GM03348 (cell line): ENCODE results near the gene SLC2A4.
A peak's percentile ranks its signal among the peaks of the same experiment; 100 is the strongest.
"Not testable (repeated sequence)": the region's sequence is repeated elsewhere in the genome, so short reads cannot be mapped to it uniquely, and the experiment has no call there.

Experiments used
- DNase-seq: peaks from one replicate; pipeline ENCODE4 v3.0.0; 2012; ENCODE audit warnings: low spot score

Gene SLC2A4

GRCh38 chr17:7281074-7281952, at the start of gene SLC2A4:
SLC2A4 (plus strand) TSS chr17:7281718; CDS start chr17:7281935, 217 bp downstream.
- DNase-seq: peak; percentile 96

GRCh38 chr17:7232114-7232513, 49.4 kb upstream of the SLC2A4 start:
- DNase-seq: no peak

DNA sequence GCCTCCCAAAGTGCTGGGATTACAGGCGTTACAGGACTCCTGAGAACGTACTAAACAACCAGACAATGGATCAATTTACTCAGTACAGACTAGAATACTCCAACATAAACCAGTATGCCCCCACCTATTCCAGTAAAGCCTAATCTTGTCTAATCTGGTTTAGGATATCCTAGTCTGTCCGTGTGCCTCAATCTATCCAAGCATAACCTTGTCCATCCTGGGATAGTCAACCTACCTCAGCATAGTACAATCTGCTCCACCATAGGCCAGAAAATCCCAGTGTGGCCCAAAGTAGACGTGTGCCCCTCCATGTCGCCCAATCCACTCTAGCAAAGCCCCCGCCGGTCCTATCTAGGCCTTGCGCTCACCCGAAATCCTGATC, 47.8 kb upstream of the SLC2A4 start:
- DNase-seq: no peak

DNA sequence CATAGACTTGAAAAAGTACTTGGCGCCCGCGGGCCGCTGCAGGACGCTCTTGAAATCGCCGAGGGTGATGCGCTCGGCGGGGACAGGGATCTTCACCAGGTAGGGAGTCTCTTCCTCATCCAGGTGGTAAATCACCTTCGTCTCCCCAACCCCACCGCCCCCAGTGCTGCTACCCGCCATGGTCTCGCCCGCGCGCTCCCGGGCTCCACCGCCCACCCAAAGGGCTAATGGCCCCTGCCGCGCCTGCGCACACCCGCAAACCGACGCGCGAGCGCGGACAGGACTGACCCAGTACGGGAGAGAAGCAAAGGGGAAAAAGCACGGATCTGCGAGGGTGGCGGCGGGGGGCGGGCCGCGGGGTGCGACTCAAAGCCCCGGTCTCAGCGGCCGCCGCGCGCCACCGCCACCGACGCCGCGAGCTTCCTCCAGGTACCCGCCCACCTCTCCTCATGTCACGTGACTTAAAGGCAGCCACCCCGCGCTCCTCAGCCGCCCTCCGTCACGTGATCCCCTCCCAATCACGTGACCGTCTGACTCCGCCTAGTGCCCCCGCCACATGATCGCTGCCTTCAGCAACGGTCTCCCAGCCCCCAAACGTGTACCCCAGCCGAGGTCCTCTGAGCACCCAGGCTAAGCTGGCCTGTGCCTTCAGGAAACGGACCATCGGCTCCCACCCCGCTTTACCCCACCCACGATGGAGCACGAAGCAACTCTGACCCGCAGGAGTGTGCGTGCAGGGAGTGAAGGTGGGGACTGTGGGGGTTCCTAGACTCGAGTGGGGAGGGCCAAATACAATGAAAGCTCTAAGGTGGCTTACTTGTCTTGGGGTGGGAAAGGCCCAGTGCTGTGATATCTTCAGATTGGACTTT, 47.2 kb upstream of the SLC2A4 start, which contains the start of gene DVL2:
TSS of gene DVL2 (minus strand) at position 435 of the 869 bp plus-strand sequence. CDS start at position 180, 255 bp downstream.
- peak; percentile 95 for DNase-seq

GRCh38 chr17:7235693-7236665, 45.5 kb upstream of the SLC2A4 start:
- no peak for DNase-seq

- no peak for DNase-seq
Measured at GRCh38 chr17:7236808-7237207, 44.7 kb upstream of the SLC2A4 start.

- DNase-seq: no peak
Measured at GRCh38 chr17:7237266-7237760, 44.2 kb upstream of the SLC2A4 start.

DNA sequence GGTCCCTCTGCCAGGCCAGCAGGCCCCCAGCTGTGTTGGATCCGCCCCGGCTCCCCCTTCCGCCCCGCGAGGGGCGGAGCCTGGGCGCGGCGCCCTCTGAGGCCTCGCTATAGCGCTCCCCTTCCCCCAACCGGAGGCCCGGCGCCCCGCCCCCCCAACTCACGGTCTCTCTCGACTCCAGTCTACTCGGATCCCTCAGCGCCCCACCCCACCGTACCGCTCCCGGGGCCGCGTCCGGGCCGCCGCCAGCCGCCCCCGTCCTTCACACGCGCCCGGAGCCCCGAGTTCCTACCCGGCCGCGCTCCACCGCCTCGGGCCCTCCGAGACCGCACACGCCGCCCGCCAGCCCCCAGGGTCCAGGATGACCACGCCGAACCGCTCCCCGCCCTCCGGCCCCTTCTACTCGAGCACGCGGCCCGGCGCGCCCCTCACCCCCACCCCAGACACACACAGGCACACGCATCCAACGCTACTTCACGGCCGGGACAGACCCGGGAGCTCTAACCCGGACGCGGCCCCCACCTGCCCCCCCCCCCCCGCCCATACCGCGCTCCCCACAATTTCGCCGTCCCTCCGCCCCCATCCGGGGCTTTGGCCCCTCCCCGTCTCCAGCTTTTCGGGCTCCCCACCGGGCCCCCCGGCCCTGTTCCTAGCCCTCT, 43.6 kb upstream of the SLC2A4 start:
- peak; percentile 87 for DNase-seq

- peak; percentile 50 for DNase-seq
Measured at GRCh38 chr17:7238420-7239090, 43.0 kb upstream of the SLC2A4 start.

GRCh38 chr17:7239091-7240027, 42.2 kb upstream of the SLC2A4 start, which contains the start of gene PHF23:
PHF23 (minus strand) TSS chr17:7239457; CDS start chr17:7239279, 178 bp downstream.
- DNase-seq: peak; percentile 99

GRCh38 chr17:7240375-7240774, 41.1 kb upstream of the SLC2A4 start:
- DNase-seq: no peak

DNA sequence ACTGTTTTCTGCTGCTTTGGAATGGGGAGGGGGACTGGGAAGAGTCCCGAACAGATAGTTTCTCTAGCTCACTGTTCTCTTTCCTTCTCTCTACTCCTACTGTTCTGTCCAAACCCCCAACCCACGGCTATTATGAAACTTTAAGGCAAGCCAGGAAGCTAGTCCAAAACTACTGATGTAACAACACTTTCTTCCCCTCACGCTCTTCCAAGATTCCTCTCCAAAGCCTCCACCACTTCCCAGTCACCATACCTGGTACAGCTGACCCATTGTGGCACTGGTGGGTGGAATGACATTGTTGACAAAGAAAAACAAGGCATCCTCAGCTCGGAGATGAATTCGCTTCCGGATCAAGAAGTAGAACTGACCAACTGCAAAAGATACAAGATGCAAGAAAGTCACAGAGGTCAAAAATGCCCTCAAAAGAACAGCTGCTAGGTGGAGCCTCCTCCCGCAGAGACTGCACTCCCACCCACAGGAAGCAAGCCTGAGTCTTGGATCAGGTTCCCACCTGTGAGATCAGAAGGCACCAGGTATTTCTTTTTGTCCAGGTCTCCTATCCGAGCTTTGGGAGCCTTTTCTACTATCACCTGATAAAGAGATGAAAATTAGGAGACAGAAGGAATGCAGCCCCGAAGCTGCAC, 40.3 kb upstream of the SLC2A4 start:
- no peak for DNase-seq

- peak; percentile 92 for DNase-seq
Measured at GRCh38 chr17:7241783-7242716, 39.5 kb upstream of the SLC2A4 start, which contains the start of gene GABARAP. GABARAP (minus strand) TSS chr17:7242449; CDS start chr17:7242330, 119 bp downstream.

GRCh38 chr17:7242717-7243452, 38.6 kb upstream of the SLC2A4 start:
- peak; percentile 92 for DNase-seq

DNA sequence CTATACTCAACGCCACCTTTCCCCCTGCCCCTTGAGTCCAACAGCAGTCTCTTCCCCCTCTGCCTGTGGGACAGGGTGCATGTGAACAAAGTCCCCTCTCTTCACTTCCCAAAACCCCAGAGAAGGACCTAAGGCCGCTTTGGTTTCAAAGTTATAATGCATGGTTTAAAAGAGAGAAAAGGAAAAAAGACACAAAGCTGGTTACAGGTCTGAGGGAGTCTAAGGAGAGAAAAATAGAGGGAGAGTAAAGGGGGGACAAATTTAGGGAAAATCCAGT, 38.1 kb upstream of the SLC2A4 start:
- DNase-seq: no peak

- not testable (repeated sequence) for DNase-seq
Measured at GRCh38 chr17:7243838-7244237, 37.7 kb upstream of the SLC2A4 start.

- no peak for DNase-seq
Measured at GRCh38 chr17:7246779-7247178, 34.7 kb upstream of the SLC2A4 start.
